Measurements from ENCODE around the gene PCDH9. TPM values are rescaled to one million over a fixed set of nuclear protein-coding genes. Genes with fewer than 3 reads are reported as not detected.

Gene PCDH9
- total RNA-seq, 1 experiment from 2014 or later, result 4.2 TPM

DNA sequence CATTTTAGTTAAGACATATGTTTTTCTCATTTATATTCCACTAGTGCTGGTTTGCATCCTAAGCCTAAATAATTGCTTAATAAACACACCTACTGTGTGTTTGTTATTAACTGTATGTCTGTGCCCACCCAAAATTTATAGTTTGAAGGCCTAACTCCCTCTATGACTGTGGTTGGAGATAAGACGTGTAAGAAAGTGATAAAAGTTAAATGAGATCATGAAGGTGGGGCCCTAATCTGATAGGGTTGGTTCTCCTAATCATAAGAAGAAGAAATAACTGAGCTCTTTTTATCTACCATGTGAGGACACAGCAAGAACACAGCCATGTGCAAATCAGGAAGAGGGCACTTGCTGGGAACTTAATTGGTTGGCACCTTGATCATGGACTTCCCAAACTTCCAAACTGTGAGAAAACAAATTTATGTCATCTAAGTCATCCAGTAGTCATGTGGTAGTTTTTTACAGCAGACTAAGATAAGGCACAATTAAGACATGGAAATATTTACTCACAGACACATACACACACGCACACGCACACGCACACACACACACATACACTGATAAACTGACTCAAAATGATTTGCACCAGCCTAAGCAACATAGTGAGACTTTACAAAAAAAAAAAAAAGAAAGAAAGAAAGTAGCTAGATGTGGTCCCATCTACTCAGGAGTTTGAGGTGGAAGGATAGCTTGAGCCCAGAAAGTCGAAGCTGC is 662.1 kb downstream of the PCDH9 start:
- Histone ChIP-seq H3K27ac (ENCODE audit: low read length) (no peak overlapping the region), H3K9me3 (ENCODE audit: control insufficient read depth, insufficient read depth, low read depth, low read length) (no peaks in the 10 kb centered on the region), H3K4me3 (ENCODE audit: low read depth in 2 of 2, low read length in 2 of 2) (no peak overlapping the region), H3K4me1 (ENCODE audit: control insufficient read depth, insufficient read depth, low read length) (no peaks in the 10 kb centered on the region), H3K36me3 (ENCODE audit: control insufficient read depth, insufficient read depth, low read length) (no peaks in the 10 kb centered on the region), H3K27me3 (ENCODE audit: control insufficient read depth, insufficient read depth, low read length) (no peaks in the 10 kb centered on the region)
- TF ChIP-seq, protein P1, sequence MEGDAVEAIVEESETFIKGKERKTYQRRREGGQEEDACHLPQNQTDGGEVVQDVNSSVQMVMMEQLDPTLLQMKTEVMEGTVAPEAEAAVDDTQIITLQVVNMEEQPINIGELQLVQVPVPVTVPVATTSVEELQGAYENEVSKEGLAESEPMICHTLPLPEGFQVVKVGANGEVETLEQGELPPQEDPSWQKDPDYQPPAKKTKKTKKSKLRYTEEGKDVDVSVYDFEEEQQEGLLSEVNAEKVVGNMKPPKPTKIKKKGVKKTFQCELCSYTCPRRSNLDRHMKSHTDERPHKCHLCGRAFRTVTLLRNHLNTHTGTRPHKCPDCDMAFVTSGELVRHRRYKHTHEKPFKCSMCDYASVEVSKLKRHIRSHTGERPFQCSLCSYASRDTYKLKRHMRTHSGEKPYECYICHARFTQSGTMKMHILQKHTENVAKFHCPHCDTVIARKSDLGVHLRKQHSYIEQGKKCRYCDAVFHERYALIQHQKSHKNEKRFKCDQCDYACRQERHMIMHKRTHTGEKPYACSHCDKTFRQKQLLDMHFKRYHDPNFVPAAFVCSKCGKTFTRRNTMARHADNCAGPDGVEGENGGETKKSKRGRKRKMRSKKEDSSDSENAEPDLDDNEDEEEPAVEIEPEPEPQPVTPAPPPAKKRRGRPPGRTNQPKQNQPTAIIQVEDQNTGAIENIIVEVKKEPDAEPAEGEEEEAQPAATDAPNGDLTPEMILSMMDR (IDR thresholded peaks at IDR 0.05), result no peak
- ATAC-seq (no peak), DNase-seq (ENCODE audit: low read depth, low spot score) (no peak)
- ChIA-PET CTCF (no interaction called here), POLR2A (no interaction called here)
- in situ Hi-C loops (cut with HindIII; ENCODE audit: low pct_unique_long_range_greater_than_20kb, low sequenced_read_pairs), result no loop called here
- intact Hi-C loops (cut with micrococcal nuclease; ENCODE audit: unreplicated experiment), result no loop called here
- BruUV-seq (replicated peaks), result no TSS peak

DNA sequence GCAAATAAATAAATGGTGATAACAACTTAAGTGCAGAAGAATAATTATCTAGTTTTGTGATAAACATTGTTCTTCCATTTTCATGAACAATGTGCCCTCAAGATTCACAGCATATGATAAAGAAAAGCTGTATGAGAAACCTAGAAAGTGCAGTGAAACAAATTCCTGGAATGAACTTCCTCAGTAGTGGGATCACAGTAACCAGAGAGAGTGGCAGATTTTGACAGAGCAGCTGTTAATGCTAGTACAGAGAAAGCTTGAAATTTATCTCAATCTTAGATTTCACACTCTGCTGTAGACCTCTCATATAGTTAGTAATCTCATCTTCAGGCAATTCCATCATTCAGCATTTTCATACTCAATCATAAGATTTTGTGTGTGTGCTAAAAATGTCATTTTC is 664.9 kb downstream of the PCDH9 start:
- intact Hi-C loops (cut with micrococcal nuclease; ENCODE audit: unreplicated experiment), result no loop called here
- no TSS peak for BruUV-seq (replicated peaks)
- Histone ChIP-seq H3K27ac (ENCODE audit: low read length) (no peak overlapping the region), H3K4me1 (ENCODE audit: control insufficient read depth, insufficient read depth, low read length) (no peaks in the 10 kb centered on the region), H3K27me3 (ENCODE audit: control insufficient read depth, insufficient read depth, low read length) (no peaks in the 10 kb centered on the region), H3K36me3 (ENCODE audit: control insufficient read depth, insufficient read depth, low read length) (no peaks in the 10 kb centered on the region), H3K4me3 (ENCODE audit: low read depth in 2 of 2, low read length in 2 of 2) (no peak overlapping the region), H3K9me3 (ENCODE audit: control insufficient read depth, insufficient read depth, low read depth, low read length) (no peaks in the 10 kb centered on the region)
- DNase-seq (ENCODE audit: low read depth, low spot score) (no peak), ATAC-seq (no peak)
- ChIA-PET CTCF (no interaction called here), POLR2A (no interaction called here)
- in situ Hi-C loops (cut with HindIII; ENCODE audit: low pct_unique_long_range_greater_than_20kb, low sequenced_read_pairs), result no loop called here
- TF ChIP-seq, protein P1 (IDR thresholded peaks at IDR 0.05), result no peak
- TF ChIP-seq REST (IDR thresholded peaks at IDR 0.05; ENCODE audit: insufficient read depth in 1 of 2, low read depth in 2 of 2, low read length in 1 of 2), result no peak
- TF ChIP-seq TCF7L2 (IDR thresholded peaks at IDR 0.05; ENCODE audit: low read depth, low read length), result no peak
- no peak for TF ChIP-seq SIN3A (IDR thresholded peaks at IDR 0.05; ENCODE audit: borderline replicate concordance, insufficient read depth, low read depth, low read length)
- TF ChIP-seq POLR2AphosphoS5 (IDR thresholded peaks at IDR 0.05; ENCODE audit: low read depth, low read length), result no peak
